CD4-positive, alpha-beta T cell (primary cell): Measurements from ENCODE around the gene PRCP. TPM values are rescaled to one million over a fixed set of nuclear protein-coding genes. Genes with fewer than 3 reads are reported as not detected.
"Not testable (repeated sequence)": the region's sequence is repeated elsewhere in the genome, so short reads cannot be mapped to it uniquely, and the experiment has no call there.

ENCODE experiments used
- ATAC-seq: fragments of 200-7000 bp; cut with Tn5 transposase; one replicate; pipeline ENCODE4 v1.10.0; 2022; ENCODE audit warnings: mild to moderate bottlenecking; ENCODE audit not compliant: poor library complexity
- CTCF ChIA-PET: fragments of 350-600 bp; sonication (Branson Sonifier 250); formaldehyde crosslinking; loops from one replicate; lab custom pipeline; 2021; ENCODE audit warnings: antibody characterized with exemption, inconsistent platforms; lab: Charles Lee
- POLR2A ChIA-PET: fragments of 350-600 bp; sonication (Branson Sonifier 250); formaldehyde crosslinking; loops from one replicate; lab custom pipeline; 2021; ENCODE audit warnings: antibody characterized with exemption, inconsistent platforms; lab: Charles Lee
- DNase-seq, 14 experiments: peaks; one replicate each; pipeline ENCODE4 v3.0.0-alpha.2; 2013 to 2020; ENCODE audit warnings: mixed read lengths in 2 of 14
- H3K27ac ChIP-seq, 2 donors: one replicate each; pipeline versions ENCODE4 v1.5.1 to v1.7.0; 2013; ENCODE audit warnings: low read length in 2 of 2, low read depth in 1 of 2, mild to moderate bottlenecking in 1 of 2
- H3K27me3 ChIP-seq, 2 experiments: 1 replicate in 1 of 2; 2 replicates in 1 of 2; pipeline versions ENCODE4 v1.6.1 to v1.7.0; 2013; ENCODE audit warnings: low read length in 2 of 2, control low read depth in 1 of 2, mild to moderate bottlenecking in 1 of 2, moderate library complexity in 1 of 2; ENCODE audit not compliant: insufficient read depth in 2 of 2, control insufficient read depth in 1 of 2
- H3K36me3 ChIP-seq: one replicate; pipeline ENCODE4 v1.6.1; 2013; ENCODE audit warnings: low read length, control low read depth; ENCODE audit not compliant: insufficient read depth
- H3K4me1 ChIP-seq: one replicate; pipeline ENCODE4 v1.6.1; 2013; ENCODE audit warnings: low read length, control low read depth; ENCODE audit not compliant: insufficient read depth
- H3K4me3 ChIP-seq: one replicate; pipeline ENCODE4 v1.5.1; 2013; ENCODE audit warnings: mild to moderate bottlenecking, low read length, moderate library complexity
- H3K9me3 ChIP-seq, 2 experiments: 1 replicate in 1 of 2; 2 replicates in 1 of 2; pipeline versions ENCODE4 v1.6.1 to v1.7.0; 2013; ENCODE audit warnings: low read length in 2 of 2, mild to moderate bottlenecking in 2 of 2, control low read depth in 1 of 2, moderate library complexity in 1 of 2; ENCODE audit not compliant: control insufficient read depth in 1 of 2, insufficient read depth in 1 of 2
- H3K27ac Mint-ChIP-seq: one replicate; pipeline ENCODE4 v1.8.0; 2020; ENCODE audit warnings: mixed read lengths
- H3K27me3 Mint-ChIP-seq: one replicate; pipeline ENCODE4 v1.8.0; 2021; ENCODE audit warnings: mixed read lengths
- H3K36me3 Mint-ChIP-seq: one replicate; pipeline ENCODE4 v1.8.0; 2021; ENCODE audit warnings: low read depth, mixed read lengths
- H3K4me1 Mint-ChIP-seq: one replicate; pipeline ENCODE4 v1.8.0; 2021; ENCODE audit warnings: low read depth, mixed read lengths
- H3K4me3 Mint-ChIP-seq: one replicate; pipeline ENCODE4 v1.8.0; 2020; ENCODE audit warnings: mild to moderate bottlenecking, mixed read lengths
- H3K9me3 Mint-ChIP-seq: one replicate; pipeline ENCODE4 v1.8.0; 2020; ENCODE audit warnings: mixed read lengths
- intact Hi-C, 2 experiments: fragments of 100-400 bp; cut with DNase I in 1 of 2; cut with micrococcal nuclease in 1 of 2; formaldehyde crosslinking; loops; one replicate each; pipeline versions ENCODE4 v1.15.1 to v1.9.0; 2023 to 2025; cut with DNase I, micrococcal nuclease
- total RNA-seq, 174 experiments: library from RNA in 2 of 174; stranded (reverse) in 2 of 174; gene quantifications; one replicate each; pipeline ENCODE4 v1.2.3 and lab custom pipeline; 2021 to 2026
- TF ChIP-seq, protein P1 (sequence below): fragments of 200-600 bp; IDR thresholded peaks from one replicate; pipeline ENCODE4 v1.8.0; 2022; ENCODE audit warnings: antibody characterized with exemption, mild to moderate bottlenecking

PRCP gene
- total RNA-seq, 2 experiments from 2014 or later, result 13.7 to 16.0 TPM

DNA sequence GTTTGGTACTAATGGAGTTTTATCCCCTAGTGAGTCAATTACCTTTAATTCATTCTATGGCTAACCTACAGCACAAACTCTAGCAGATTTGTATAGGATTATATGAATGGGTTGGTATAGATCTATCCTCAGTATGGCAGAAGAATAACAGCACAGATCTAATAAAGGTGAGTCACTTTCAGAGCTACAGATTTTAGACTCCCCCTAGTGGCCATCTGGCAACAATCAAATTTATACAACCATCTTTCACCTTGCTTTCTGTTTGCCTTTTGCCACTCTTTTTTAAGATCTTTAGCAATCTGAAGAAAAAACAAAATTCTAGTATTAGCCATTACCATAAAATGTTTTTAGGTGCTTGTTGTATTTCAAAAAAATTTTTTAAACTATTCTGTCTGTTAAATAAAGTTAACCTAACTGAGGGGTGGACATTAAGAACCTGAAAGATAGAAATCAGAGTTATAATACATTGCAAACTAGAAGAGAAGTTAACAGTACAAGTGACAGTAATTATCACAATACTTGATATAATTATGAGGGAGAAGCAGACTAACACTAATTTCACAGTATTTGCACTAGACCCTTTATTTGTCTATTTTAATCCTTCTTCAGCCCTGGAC lies 27.1 kb upstream of the PRCP start:
- peaks cover 44% of the 10 kb centered on the region for H3K4me1 Mint-ChIP-seq
- no peaks in the 10 kb centered on the region for H3K9me3 ChIP-seq
- peak overlapping the region; percentile 64 for H3K27ac Mint-ChIP-seq
- no peak overlapping the region for H3K4me3 ChIP-seq
- peak overlapping the region; percentile 1 for H3K4me3 Mint-ChIP-seq
- no peaks in the 10 kb centered on the region for H3K27me3 ChIP-seq
- ATAC-seq (peak; percentile 98), DNase-seq (peak in 8 of 14 experiments; percentile 7 to 82 (median 44))
- ChIA-PET POLR2A (interaction anchor here (1.0 to 1.8 kb wide), 7 partner anchors 26 to 229 kb away, joined by 3 to 12 read pairs (median 6); partner anchors contain the start of genes DDIAS, PCF11, PRCP and RAB30), CTCF (interaction anchor here (0.6 to 1.8 kb wide), 10 partner anchors 15 to 322 kb away, joined by 3 to 9 read pairs (median 3); partner anchors contain the start of gene DDIAS)
- peaks cover 2% of the 10 kb centered on the region for H3K4me1 ChIP-seq
- TF ChIP-seq, protein P1, sequence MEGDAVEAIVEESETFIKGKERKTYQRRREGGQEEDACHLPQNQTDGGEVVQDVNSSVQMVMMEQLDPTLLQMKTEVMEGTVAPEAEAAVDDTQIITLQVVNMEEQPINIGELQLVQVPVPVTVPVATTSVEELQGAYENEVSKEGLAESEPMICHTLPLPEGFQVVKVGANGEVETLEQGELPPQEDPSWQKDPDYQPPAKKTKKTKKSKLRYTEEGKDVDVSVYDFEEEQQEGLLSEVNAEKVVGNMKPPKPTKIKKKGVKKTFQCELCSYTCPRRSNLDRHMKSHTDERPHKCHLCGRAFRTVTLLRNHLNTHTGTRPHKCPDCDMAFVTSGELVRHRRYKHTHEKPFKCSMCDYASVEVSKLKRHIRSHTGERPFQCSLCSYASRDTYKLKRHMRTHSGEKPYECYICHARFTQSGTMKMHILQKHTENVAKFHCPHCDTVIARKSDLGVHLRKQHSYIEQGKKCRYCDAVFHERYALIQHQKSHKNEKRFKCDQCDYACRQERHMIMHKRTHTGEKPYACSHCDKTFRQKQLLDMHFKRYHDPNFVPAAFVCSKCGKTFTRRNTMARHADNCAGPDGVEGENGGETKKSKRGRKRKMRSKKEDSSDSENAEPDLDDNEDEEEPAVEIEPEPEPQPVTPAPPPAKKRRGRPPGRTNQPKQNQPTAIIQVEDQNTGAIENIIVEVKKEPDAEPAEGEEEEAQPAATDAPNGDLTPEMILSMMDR, result peak; percentile 97
- H3K27ac ChIP-seq, result no peak overlapping the region
- H3K36me3 Mint-ChIP-seq, result no peaks in the 10 kb centered on the region
- no peaks in the 10 kb centered on the region for H3K36me3 ChIP-seq
- no peaks in the 10 kb centered on the region for H3K27me3 Mint-ChIP-seq
- H3K9me3 Mint-ChIP-seq, result no peaks in the 10 kb centered on the region
- intact Hi-C loops, result loop anchor here (1.0 to 5.0 kb wide), 5 partner anchors 19 to 265 kb away; partner anchors contain the start of genes ANKRD42 (in 1 of the 2) and RAB30 (in 1 of the 2)

DNA sequence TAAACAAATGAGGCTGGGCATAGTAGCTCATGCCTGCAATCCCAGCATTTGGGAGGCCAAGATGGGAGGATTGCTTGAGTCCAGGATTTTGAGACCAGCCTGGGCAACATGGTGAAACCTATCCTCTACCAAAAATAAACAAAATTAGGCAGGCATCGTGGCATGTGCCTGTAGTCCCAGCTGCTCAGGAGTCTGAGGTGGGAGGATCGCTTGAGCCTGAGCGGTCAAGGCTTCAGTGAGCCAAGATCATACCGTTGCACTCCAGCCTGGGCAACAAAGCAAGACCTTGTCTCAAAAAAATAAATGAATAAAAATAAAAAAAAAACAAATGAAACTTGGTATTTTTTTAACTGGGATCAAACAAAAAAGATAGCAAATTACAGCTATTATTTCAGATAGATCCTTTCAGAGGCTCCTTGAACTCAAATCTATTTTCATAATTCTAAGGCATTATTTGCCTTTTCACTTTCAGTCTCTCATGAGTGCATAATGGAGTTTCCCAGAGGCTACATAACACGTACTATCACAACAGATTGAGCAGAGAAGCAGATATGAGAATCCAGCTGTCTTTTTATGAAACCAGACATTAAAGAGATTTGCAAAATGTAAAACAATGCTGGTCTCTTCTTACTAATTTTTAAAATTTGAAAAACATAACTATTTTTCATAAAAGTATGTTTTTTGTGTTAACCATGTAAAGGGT lies 24.4 kb upstream of the PRCP start:
- peaks cover 0 to 2% of the 10 kb centered on the region in 2 experiments for H3K9me3 ChIP-seq
- H3K4me3 ChIP-seq, result no peak overlapping the region
- TF ChIP-seq, protein P1, result no peak
- H3K4me1 ChIP-seq, result peaks cover 3% of the 10 kb centered on the region
- ChIA-PET CTCF (interaction anchor here (1.1 kb wide), 1 partner anchor 326 kb away, joined by 3 read pairs; no protein-coding TSS in a partner anchor), POLR2A (interaction anchor here (1.9 kb wide), 1 partner anchor 23 kb away, joined by 6 read pairs; the partner anchor contains the start of gene DDIAS)
- Mint-ChIP-seq H3K4me3 (no peak overlapping the region), H3K4me1 (peaks cover 45% of the 10 kb centered on the region), H3K36me3 (peaks cover 7% of the 10 kb centered on the region), H3K27me3 (no peaks in the 10 kb centered on the region), H3K27ac (no peak overlapping the region), H3K9me3 (peaks cover 5% of the 10 kb centered on the region)
- no peak for DNase-seq
- no peaks in the 10 kb centered on the region for H3K36me3 ChIP-seq
- intact Hi-C loops, result loop anchor here in 1 of 2 experiments (5.0 kb wide), 1 partner anchor 268 kb away; the partner anchor contains the start of gene ANKRD42
- no peak overlapping the region for H3K27ac ChIP-seq
- H3K27me3 ChIP-seq, result no peaks in the 10 kb centered on the region
- ATAC-seq, result no peak

DNA sequence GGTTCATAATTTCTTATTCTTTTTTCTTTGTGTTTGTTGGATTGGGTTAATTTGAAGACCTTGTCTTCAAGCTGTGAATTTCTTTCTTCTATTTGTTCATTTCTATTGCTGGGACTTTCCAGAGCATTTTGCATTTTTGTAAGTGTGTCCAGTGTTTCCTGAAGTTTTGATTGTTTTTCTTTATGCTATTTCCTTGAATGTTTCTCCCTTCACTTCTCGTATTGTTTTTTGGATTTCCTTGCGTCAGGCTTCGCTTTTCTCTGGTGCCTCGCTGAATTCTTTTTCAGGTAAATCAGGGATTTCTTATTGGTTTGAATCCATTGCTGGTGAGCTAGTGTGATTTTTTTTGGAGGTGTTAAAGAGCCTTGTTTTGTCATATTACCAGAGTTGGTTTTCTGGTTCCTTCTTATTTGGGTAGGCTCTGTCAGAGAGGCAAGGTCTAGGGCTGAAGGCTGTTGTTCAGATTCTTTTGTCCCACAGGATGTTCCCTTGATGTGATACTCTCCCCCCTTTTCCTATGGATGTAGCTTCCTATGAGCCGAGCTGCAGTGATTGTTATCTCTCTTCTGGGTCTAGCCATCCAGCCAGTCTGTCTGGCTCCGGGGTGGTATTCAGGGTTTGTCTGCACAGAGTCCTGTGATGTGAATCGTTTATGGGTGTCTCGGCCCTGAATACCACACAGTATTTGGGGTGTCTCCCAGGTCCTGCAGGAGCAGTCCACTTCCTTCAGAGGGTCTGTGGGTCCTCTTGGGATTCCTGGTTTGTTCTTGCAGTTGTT lies 22.4 kb upstream of the PRCP start:
- H3K9me3 ChIP-seq, DNase-seq, H3K9me3 Mint-ChIP-seq, H3K4me3 ChIP-seq, H3K36me3 ChIP-seq, H3K4me3 Mint-ChIP-seq, ATAC-seq, H3K27ac ChIP-seq, H3K27me3 Mint-ChIP-seq, H3K27me3 ChIP-seq, H3K4me1 ChIP-seq, intact Hi-C loops, CTCF ChIA-PET: not testable (repeated sequence)
- POLR2A ChIA-PET, result interaction anchor here (0.5 to 3.5 kb wide), 4 partner anchors 21 to 119 kb away, joined by 3 to 15 read pairs (median 3); partner anchors contain the start of genes DDIAS and PRCP
- H3K4me1 Mint-ChIP-seq, result peaks cover 54% of the 10 kb centered on the region
- H3K36me3 Mint-ChIP-seq, result peaks cover 11% of the 10 kb centered on the region
- peak overlapping the region; percentile 14 for H3K27ac Mint-ChIP-seq

DNA sequence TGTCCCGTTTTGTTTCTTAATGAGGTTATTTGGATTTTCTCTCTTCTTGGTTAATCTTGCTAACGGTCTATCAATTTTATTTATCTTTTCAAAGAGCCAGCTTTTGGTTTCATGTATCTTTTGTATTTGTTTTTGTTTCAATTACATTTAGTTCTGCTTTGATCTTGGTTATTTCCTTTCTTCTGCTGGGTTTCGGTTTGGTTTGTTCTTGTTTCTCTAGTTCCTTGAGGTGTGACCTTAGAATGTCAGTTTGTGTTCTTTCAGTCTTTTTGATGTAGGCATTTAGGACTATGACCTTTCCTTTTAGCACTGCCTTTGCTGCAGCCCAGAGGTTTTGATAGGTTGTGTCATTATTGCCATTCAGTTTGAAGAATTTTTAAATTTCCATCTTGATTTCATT lies 20.0 kb upstream of the PRCP start:
- H3K4me1 Mint-ChIP-seq, result peaks cover 47% of the 10 kb centered on the region
- H3K4me3 ChIP-seq, H3K27me3 Mint-ChIP-seq, H3K27me3 ChIP-seq, H3K4me1 ChIP-seq, ATAC-seq, H3K9me3 ChIP-seq, H3K9me3 Mint-ChIP-seq, H3K36me3 ChIP-seq: not testable (repeated sequence)
- intact Hi-C loops, result loop anchor here in 1 of 2 experiments (1.0 kb wide), 1 partner anchor 19 kb away; the partner anchor contains the start of gene DDIAS
- peaks cover 13% of the 10 kb centered on the region for H3K36me3 Mint-ChIP-seq
- peak overlapping the region; percentile 73 for H3K4me3 Mint-ChIP-seq
- peak overlapping the region in 1 of 2 donors; percentile 46 for H3K27ac ChIP-seq
- peak overlapping the region; percentile 79 for H3K27ac Mint-ChIP-seq
- ChIA-PET POLR2A (interaction anchor here (0.6 to 3.5 kb wide), 14 partner anchors 10 to 239 kb away, joined by 3 to 21 read pairs (median 4); partner anchors contain the start of genes DDIAS, PCF11, PRCP and RAB30), CTCF (interaction anchor here (1.8 kb wide), 1 partner anchor 53 kb away, joined by 3 read pairs; no protein-coding TSS in a partner anchor)
- peak in 3 of 14 experiments; percentile 10 to 82 (median 16) for DNase-seq
